Measurements from ENCODE around the gene CAPN5.

The CAPN5 gene

GRCh38 chr11:77074626-77075221 lies 8.0 kb downstream of the CAPN5 start:
- no peak overlapping the region for H3K4me3 Mint-ChIP-seq
- H3K27me3 Mint-ChIP-seq (ENCODE audit: low read depth), result peaks cover 13% of the 10 kb centered on the region
- H3K4me1 Mint-ChIP-seq (ENCODE audit: low read depth), result peaks cover 19% of the 10 kb centered on the region
- H3K27ac Mint-ChIP-seq, result no peak overlapping the region
- DNase-seq (ENCODE audit: low spot score), result no peak
- no peaks in the 10 kb centered on the region for H3K36me3 Mint-ChIP-seq (ENCODE audit: low read depth)
- H3K9me3 Mint-ChIP-seq, result peaks cover 8% of the 10 kb centered on the region

- Mint-ChIP-seq H3K4me1 (ENCODE audit: low read depth) (peaks cover 19% of the 10 kb centered on the region), H3K27ac (no peak overlapping the region), H3K9me3 (peaks cover 8% of the 10 kb centered on the region), H3K4me3 (no peak overlapping the region), H3K27me3 (ENCODE audit: low read depth) (peaks cover 12% of the 10 kb centered on the region), H3K36me3 (ENCODE audit: low read depth) (no peaks in the 10 kb centered on the region)
- DNase-seq (ENCODE audit: low spot score), result no peak
These were observed 8.7 kb downstream of the CAPN5 start for GRCh38 chr11:77075425-77075905.

DNA sequence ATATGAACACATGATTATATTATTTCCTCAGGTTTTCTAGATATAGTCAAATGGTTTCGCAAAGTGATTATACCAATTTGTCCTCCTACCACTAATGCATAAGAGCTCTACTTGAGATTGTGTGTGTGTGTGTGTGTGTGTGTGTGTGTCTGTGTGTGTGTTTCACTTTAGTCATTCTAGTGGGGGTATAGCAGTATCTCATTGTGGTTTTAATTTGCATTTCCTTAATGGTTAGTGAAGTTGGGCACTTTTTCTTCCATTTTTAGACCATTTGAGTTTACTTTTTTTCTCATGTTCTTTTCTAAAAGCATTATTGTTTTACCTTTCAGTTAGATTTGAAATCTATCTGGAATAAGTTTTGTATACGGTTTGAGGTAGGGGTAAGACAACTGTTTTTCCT lies 12.9 kb downstream of the CAPN5 start:
- Mint-ChIP-seq H3K27ac (no peak overlapping the region), H3K27me3 (ENCODE audit: low read depth) (peaks cover 9% of the 10 kb centered on the region), H3K36me3 (ENCODE audit: low read depth) (no peaks in the 10 kb centered on the region), H3K4me3 (no peak overlapping the region), H3K9me3 (peaks cover 8% of the 10 kb centered on the region), H3K4me1 (ENCODE audit: low read depth) (peaks cover 9% of the 10 kb centered on the region)
- no peak for DNase-seq (ENCODE audit: low spot score)

GRCh38 chr11:77080643-77081210 lies 14.0 kb downstream of the CAPN5 start:
- H3K9me3 Mint-ChIP-seq, result peaks cover 8% of the 10 kb centered on the region
- H3K27ac Mint-ChIP-seq, result no peak overlapping the region
- H3K36me3 Mint-ChIP-seq (ENCODE audit: low read depth), result no peaks in the 10 kb centered on the region
- no peak for DNase-seq (ENCODE audit: low spot score)
- H3K4me1 Mint-ChIP-seq (ENCODE audit: low read depth), result peaks cover 9% of the 10 kb centered on the region
- no peak overlapping the region for H3K4me3 Mint-ChIP-seq
- peaks cover 9% of the 10 kb centered on the region for H3K27me3 Mint-ChIP-seq (ENCODE audit: low read depth)

DNA sequence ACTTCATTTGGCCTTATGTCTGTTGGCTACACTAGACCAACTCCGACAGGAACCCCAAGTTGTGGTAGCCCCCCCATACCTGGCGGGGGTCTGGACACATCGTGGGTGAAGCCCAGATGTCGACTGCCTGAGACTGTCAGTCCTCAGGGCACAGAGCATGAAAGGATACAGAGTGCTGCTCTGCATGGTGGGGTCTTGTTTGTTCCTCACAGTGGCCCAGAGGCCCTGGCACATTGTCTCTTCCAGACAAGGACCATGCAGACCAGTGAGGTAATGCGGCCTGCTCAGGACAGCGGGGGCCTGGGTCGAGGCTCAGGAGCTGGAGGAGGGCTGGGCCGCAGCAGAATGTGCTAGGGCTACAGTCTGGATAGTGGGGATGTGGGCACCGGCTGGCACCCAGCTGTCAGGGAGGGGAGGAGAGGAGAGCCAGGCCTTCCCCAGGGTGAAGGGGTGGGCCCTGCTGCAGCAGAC lies 14.6 kb downstream of the CAPN5 start:
- H3K27ac Mint-ChIP-seq, result no peak overlapping the region
- H3K4me3 Mint-ChIP-seq, result no peak overlapping the region
- peaks cover 9% of the 10 kb centered on the region for H3K27me3 Mint-ChIP-seq (ENCODE audit: low read depth)

GRCh38 chr11:77081976-77082836 lies 15.4 kb downstream of the CAPN5 start:
- no peaks in the 10 kb centered on the region for H3K36me3 Mint-ChIP-seq (ENCODE audit: low read depth)
- DNase-seq (ENCODE audit: low spot score), result no peak
- H3K9me3 Mint-ChIP-seq, result peaks cover 8% of the 10 kb centered on the region
- H3K27me3 Mint-ChIP-seq (ENCODE audit: low read depth), result peaks cover 9% of the 10 kb centered on the region
- H3K4me1 Mint-ChIP-seq (ENCODE audit: low read depth), result peaks cover 9% of the 10 kb centered on the region
- H3K4me3 Mint-ChIP-seq, result peak overlapping the region; percentile 78
- peak overlapping the region; percentile 95 for H3K27ac Mint-ChIP-seq

More for the DNA sequence above, 14.6 kb downstream of the CAPN5 start:
- Mint-ChIP-seq H3K9me3 (peaks cover 8% of the 10 kb centered on the region), H3K4me1 (ENCODE audit: low read depth) (peaks cover 9% of the 10 kb centered on the region), H3K36me3 (ENCODE audit: low read depth) (no peaks in the 10 kb centered on the region)
- no peak for DNase-seq (ENCODE audit: low spot score)

DNA sequence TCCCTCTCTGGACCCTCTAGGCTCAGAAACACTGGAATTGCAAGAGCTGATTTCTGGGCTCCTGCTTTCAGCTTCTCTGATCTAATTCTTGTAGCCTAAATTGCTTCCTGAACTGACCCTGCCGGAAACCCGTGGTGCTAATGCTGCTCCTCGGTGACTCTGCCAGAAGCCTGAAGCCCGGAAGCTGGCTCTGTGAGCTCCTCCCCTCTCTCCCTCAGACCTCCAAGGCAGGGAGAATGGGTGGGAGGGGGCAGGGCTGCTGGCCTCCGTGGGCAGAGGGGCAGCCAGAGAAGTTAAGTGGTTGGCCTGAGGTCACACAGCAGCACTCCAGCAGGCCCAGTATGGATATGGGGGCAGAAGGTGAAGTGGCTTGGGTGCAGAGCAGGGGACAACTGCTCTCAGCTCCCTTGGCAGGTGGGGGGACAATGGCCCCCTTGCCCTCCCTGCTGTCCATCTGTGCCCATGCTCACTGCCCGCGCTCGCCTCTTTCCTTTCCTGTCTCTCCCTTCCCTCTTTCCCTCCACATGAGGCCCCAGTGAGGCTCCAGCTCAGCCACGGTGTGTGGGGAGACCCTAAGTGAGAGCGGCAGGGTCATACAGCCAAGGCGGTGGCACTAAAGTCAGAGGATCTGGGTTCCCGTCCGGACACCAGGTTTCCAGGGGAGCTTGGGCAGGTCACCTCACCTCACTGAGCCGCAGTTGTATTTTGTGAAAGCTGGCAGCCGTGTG lies 16.2 kb downstream of the CAPN5 start:
- Mint-ChIP-seq H3K4me3 (peak overlapping the region; percentile 78), H3K27me3 (ENCODE audit: low read depth) (peaks cover 7% of the 10 kb centered on the region), H3K9me3 (peaks cover 8% of the 10 kb centered on the region), H3K27ac (peak overlapping the region; percentile 95), H3K36me3 (ENCODE audit: low read depth) (no peaks in the 10 kb centered on the region), H3K4me1 (ENCODE audit: low read depth) (peaks cover 9% of the 10 kb centered on the region)
- DNase-seq (ENCODE audit: low spot score), result peak; percentile 39

GRCh38 chr11:77083566-77084245 lies 16.9 kb downstream of the CAPN5 start:
- Mint-ChIP-seq H3K27me3 (ENCODE audit: low read depth) (peaks cover 1% of the 10 kb centered on the region), H3K36me3 (ENCODE audit: low read depth) (no peaks in the 10 kb centered on the region), H3K4me3 (no peak overlapping the region)

DNA sequence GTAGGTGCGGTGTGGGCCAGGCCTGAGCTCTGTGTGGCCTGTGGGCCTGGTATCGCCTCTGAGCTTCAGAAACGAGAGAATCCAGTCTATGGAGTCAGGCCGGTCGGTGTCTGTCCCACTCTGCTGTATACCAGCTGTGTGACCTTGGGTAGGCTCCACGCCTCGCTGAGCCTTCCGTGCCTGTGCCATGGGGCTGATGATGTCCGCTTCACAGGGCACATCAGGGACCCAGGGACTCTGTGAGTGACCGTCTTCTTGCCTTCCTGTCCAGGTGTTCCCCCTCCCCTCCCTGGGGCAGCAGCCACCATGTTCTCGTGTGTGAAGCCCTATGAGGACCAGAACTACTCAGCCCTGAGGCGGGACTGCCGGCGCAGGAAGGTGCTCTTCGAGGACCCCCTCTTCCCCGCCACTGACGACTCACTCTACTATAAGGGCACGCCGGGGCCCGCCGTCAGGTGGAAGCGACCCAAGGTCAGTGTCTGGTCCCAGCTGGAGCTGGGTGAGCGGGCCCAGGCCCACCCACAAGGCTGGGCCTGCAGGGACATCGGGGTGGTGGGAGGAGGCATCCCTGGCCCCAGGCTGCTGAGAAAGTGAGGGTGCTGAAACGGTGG lies 17.9 kb downstream of the CAPN5 start:
- Mint-ChIP-seq H3K27ac (no peak overlapping the region), H3K36me3 (ENCODE audit: low read depth) (no peaks in the 10 kb centered on the region), H3K4me1 (ENCODE audit: low read depth) (peaks cover 9% of the 10 kb centered on the region), H3K4me3 (no peak overlapping the region), H3K9me3 (no peaks in the 10 kb centered on the region), H3K27me3 (ENCODE audit: low read depth) (no peaks in the 10 kb centered on the region)
- no peak for DNase-seq (ENCODE audit: low spot score)

More at GRCh38 chr11:77083566-77084245, 16.9 kb downstream of the CAPN5 start:
- Mint-ChIP-seq H3K9me3 (peaks cover 5% of the 10 kb centered on the region), H3K4me1 (ENCODE audit: low read depth) (peaks cover 9% of the 10 kb centered on the region), H3K27ac (peak overlapping the region; percentile 95)
- no peak for DNase-seq (ENCODE audit: low spot score)

DNA sequence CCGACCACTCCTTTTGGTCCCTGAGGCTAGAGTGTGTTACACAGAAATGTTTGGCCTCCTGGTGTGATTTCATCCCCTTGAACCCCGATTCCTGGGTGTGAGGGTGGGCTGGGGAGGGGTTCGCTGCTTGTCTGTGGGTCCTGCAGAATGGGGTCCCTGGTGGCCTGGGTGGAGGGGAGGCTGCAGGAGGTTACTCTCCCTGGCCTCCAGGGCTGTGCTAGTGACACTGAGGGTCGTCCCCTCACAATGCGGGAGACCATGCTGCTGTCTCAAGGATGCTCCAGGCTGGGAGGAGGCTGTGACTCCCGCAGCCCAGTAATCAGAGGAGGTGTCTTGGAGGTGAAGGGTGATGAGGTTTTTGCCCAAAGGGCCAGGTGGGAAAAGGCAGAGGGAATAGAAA lies 18.9 kb downstream of the CAPN5 start:
- no peak overlapping the region for H3K4me3 Mint-ChIP-seq
- no peaks in the 10 kb centered on the region for H3K27me3 Mint-ChIP-seq (ENCODE audit: low read depth)
- H3K27ac Mint-ChIP-seq, result no peak overlapping the region
- H3K4me1 Mint-ChIP-seq (ENCODE audit: low read depth), result peaks cover 9% of the 10 kb centered on the region
- H3K36me3 Mint-ChIP-seq (ENCODE audit: low read depth), result no peaks in the 10 kb centered on the region
- no peaks in the 10 kb centered on the region for H3K9me3 Mint-ChIP-seq
- no peak for DNase-seq (ENCODE audit: low spot score)

DNA sequence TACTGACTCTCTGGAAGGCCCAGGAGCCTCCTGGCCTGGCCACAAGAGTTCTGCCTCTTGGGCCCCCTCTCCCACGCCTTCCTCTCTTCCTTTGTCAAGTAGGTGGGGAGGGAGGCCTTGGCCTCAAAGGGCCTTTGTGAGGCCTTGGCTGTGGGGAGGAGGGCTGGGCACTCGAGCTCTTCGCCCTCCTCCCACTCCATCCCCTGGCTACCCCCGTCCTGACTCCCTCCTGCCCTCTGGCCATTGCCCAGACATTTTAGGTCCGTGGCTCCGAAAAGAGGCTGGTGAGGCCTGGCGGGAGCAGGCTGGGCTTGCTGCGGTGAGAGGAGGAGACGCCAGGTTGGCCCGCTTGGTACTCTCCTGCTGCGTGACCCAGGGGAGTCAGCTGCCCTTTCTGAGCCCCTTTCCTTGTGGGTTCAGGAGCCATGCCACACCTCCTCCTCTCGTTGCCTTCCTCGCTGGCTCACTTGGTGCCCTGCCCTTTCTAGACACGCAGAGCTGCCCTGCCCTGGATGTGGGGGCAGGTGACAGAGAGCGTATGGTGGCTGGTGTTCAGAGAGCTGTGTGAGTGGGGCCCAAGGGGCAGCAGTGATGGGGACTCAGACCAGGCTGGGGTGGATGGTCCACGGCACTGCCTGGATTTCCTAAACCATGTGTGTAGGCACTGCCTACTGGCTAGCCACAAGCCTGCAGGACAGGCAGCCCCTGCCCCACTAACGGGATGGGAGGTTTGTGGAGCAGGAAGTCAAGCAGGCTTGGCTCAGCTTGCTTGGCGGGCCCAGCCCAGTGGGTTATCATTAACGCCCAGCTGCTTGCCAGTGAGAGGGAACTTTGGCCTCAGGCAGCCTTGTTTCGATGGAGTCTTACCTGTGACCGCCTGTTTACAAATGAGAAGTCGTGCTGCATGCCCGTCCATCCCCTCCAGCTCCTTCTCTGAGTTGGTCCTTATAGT lies 20.0 kb downstream of the CAPN5 start:
- Mint-ChIP-seq H3K4me3 (no peak overlapping the region), H3K27me3 (ENCODE audit: low read depth) (no peaks in the 10 kb centered on the region), H3K9me3 (no peaks in the 10 kb centered on the region), H3K4me1 (ENCODE audit: low read depth) (peaks cover 14% of the 10 kb centered on the region), H3K27ac (no peak overlapping the region), H3K36me3 (ENCODE audit: low read depth) (no peaks in the 10 kb centered on the region)
- no peak for DNase-seq (ENCODE audit: low spot score)

DNA sequence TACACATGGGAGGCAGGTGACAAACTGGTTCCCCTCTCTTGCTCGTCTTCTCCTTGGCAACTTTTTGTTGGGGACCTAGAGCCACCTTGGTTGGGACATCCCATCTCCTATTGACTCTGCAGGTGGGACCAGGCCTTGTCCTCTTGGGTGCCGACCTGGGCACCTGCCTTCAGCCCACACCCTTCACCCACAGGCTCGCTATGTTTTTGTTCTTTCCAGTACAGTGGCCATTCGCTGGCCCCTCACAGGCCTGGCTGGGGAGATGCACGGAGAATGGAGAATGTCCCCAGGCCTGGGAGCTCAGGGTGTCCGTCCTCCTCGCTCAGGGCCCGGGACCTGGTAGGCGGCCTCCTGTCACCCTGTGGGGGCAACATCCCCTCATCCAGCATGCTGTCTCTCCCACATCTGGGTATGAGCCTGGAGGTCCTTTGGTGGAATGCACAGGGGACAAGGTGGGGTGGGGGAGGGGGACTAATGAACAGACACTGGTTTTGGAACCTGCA lies 21.0 kb downstream of the CAPN5 start:
- DNase-seq (ENCODE audit: low spot score), result no peak
- Mint-ChIP-seq H3K4me1 (ENCODE audit: low read depth) (peaks cover 6% of the 10 kb centered on the region), H3K27me3 (ENCODE audit: low read depth) (no peaks in the 10 kb centered on the region), H3K27ac (no peak overlapping the region), H3K9me3 (no peaks in the 10 kb centered on the region), H3K4me3 (no peak overlapping the region), H3K36me3 (ENCODE audit: low read depth) (no peaks in the 10 kb centered on the region)

Measured in T-helper 2 cell treated with Interferon-gamma antibody and Interleukin-4, amounts not matched to agents 5 μg/mL and 100 μg/mL, for 36 hours (primary cell).